SK-N-SH (cell line): ENCODE measurements around the gene ANO9. TPM values are rescaled to one million over a fixed set of nuclear protein-coding genes. Genes with fewer than 3 reads are reported as not detected.
A peak's percentile ranks its signal among the peaks of the same experiment; 100 is the strongest.

Source experiments
- CTCF ChIA-PET: fragments of 300-600, 350-600 bp; formaldehyde crosslinking; extraction: SDS; loops from one replicate; lab custom pipeline; 2021; lab: Yijun Ruan, JAX
- POLR2A ChIA-PET: fragments of 350-600 bp; sonication (Branson Sonifier 250); formaldehyde crosslinking; extraction: SDS; loops from one replicate; lab custom pipeline; 2020; ENCODE audit warnings: antibody characterized with exemption, inconsistent platforms; lab: Yijun Ruan, JAX
- DNase-seq: peaks from one replicate; pipeline ENCODE4 v3.0.0; 2012
- H2AFZ ChIP-seq: fragments of 200-600 bp; sonication (generic); 2 replicates; pipeline ENCODE4 v1.8.1; 2016; ENCODE audit warnings: antibody characterized with exemption, mild to moderate bottlenecking, low read depth
- H3F3A ChIP-seq: fragments of 200-600 bp; sonication (generic); replicated peaks from 2 replicates; pipeline ENCODE3; 2016; ENCODE audit warnings: antibody characterized with exemption, mild to moderate bottlenecking; ENCODE audit not compliant: insufficient read depth
- H3K27ac ChIP-seq, 2 experiments: fragments of 200-500 bp in 1 of 2; fragments of 200-600 bp in 1 of 2; sonication (Bioruptor generic) in 1 of 2; sonication (generic), shearing (Covaris generic) in 1 of 2; 2 replicates each; pipeline versions ENCODE4 v1.5.1 to v1.6.1; 2014 to 2016; ENCODE audit warnings: low read depth in 2 of 2, inconsistent platforms in 1 of 2, low read length in 1 of 2, mild to moderate bottlenecking in 1 of 2, mixed read lengths in 1 of 2
- H3K27me3 ChIP-seq: fragments of 200-600 bp; sonication (generic), shearing (Covaris generic); 2 replicates; pipeline ENCODE4 v1.6.1; 2016; ENCODE audit warnings: mixed run types; ENCODE audit not compliant: insufficient read depth
- H3K36me3 ChIP-seq, 2 experiments: fragments of 200-500 bp in 1 of 2; fragments of 200-600 bp in 1 of 2; sonication (Bioruptor generic) in 1 of 2; sonication (generic) in 1 of 2; replicated peaks in 1 of 2; 2 replicates each; pipeline versions ENCODE3 to v1.5.1; 2014 to 2016; ENCODE audit warnings: low read length in 1 of 2, mild to moderate bottlenecking in 1 of 2; ENCODE audit not compliant: insufficient read depth in 2 of 2, control insufficient read depth in 1 of 2
- H3K4me1 ChIP-seq, 2 experiments: fragments of 200-500 bp in 1 of 2; fragments of 200-600 bp in 1 of 2; sonication (Bioruptor generic) in 1 of 2; sonication (generic), shearing (Covaris generic) in 1 of 2; 2 replicates each; pipeline versions ENCODE4 v1.5.1 to v1.6.1; 2014 to 2016; ENCODE audit warnings: low read depth in 1 of 2, low read length in 1 of 2, mixed run types in 1 of 2; ENCODE audit not compliant: insufficient read depth in 2 of 2, control insufficient read depth in 1 of 2
- H3K4me2 ChIP-seq: fragments of 200-600 bp; sonication (generic), shearing (Covaris generic); 2 replicates; pipeline ENCODE4 v1.6.1; 2017; ENCODE audit warnings: mixed run types
- H3K4me3 ChIP-seq, 2 experiments: fragments of 200-500 bp in 1 of 2; fragments of 200-600 bp in 1 of 2; sonication (Bioruptor generic) in 1 of 2; sonication (generic), shearing (Covaris generic) in 1 of 2; 2 replicates each; pipeline versions ENCODE4 v1.5.1 to v1.8.1; 2014 to 2016; ENCODE audit warnings: low read depth in 2 of 2, inconsistent platforms in 1 of 2, low read length in 1 of 2, mild to moderate bottlenecking in 1 of 2, mixed read lengths in 1 of 2, moderate library complexity in 1 of 2
- H3K79me2 ChIP-seq: fragments of 200-600 bp; sonication (generic); 2 replicates; pipeline ENCODE4 v1.8.1; 2017; ENCODE audit warnings: mild to moderate bottlenecking; ENCODE audit not compliant: insufficient read depth
- H3K9ac ChIP-seq: fragments of 200-600 bp; sonication (generic); 2 replicates; pipeline ENCODE4 v1.6.1; 2017; ENCODE audit warnings: mixed run types
- H3K9me2 ChIP-seq: fragments of 200-600 bp; sonication (generic); 2 replicates; pipeline ENCODE4 v1.6.1; 2017; ENCODE audit warnings: mixed run types
- H3K9me3 ChIP-seq: fragments of 200-600 bp; sonication (generic); 2 replicates; pipeline ENCODE4 v1.6.1; 2017; ENCODE audit warnings: mixed run types, mild to moderate bottlenecking, moderate library complexity
- H4K20me1 ChIP-seq: fragments of 200-600 bp; sonication (generic); 2 replicates; pipeline ENCODE4 v1.6.1; 2017; ENCODE audit warnings: mild to moderate bottlenecking, mixed run types; ENCODE audit not compliant: insufficient read depth
- GATA2 ChIP-seq: sonication (generic); formaldehyde crosslinking; IDR thresholded peaks from 2 replicates; pipeline ENCODE4 v1.5.0; 2020; ENCODE audit warnings: mild to moderate bottlenecking, missing genetic modification reagents
- MAX ChIP-seq: IDR thresholded peaks from 2 replicates; pipeline ENCODE4 v1.4.0; 2012; ENCODE audit warnings: low read depth
- MEF2A ChIP-seq: IDR thresholded peaks from 2 replicates; pipeline ENCODE4 v1.4.0; 2012; ENCODE audit warnings: low read depth, borderline replicate concordance
- MXI1 ChIP-seq: IDR thresholded peaks from 2 replicates; pipeline ENCODE4 v1.6.1; 2012; ENCODE audit warnings: mild to moderate bottlenecking, low read depth, low read length, improper control_type of control experiment
- NFIC ChIP-seq: IDR thresholded peaks from 2 replicates; pipeline ENCODE4 v1.4.0; 2012; ENCODE audit warnings: borderline replicate concordance
- NRF1 ChIP-seq: IDR thresholded peaks from 2 replicates; pipeline ENCODE4 v1.6.1; 2012; ENCODE audit warnings: low read depth, mild to moderate bottlenecking, low read length
- RCOR1 ChIP-seq: fragments of 150-350 bp; IDR thresholded peaks from 2 replicates; pipeline ENCODE4 v1.6.1; 2017; ENCODE audit warnings: antibody characterized with exemption, low read length
- TAF1 ChIP-seq: IDR thresholded peaks from 2 replicates; pipeline ENCODE4 v1.6.1; 2012; ENCODE audit warnings: low read depth, mild to moderate bottlenecking, low read length, moderate library complexity, borderline replicate concordance
- TCF12 ChIP-seq: IDR thresholded peaks from 2 replicates; pipeline ENCODE4 v1.4.0; 2012
- WGBS: methylation state at CpG from one replicate; pipeline ENCODE4 v1.1.6; 2017; ENCODE audit warnings: low lambda C conversion rate; 5-methylcytosine and 5-hydroxymethylcytosine counted together
- polyA plus RNA-seq, 3 experiments: library from polyadenylated mRNA; depleted of rRNA; stranded (reverse); fragments of >200 nt; gene quantifications; 2 replicates each; pipeline ENCODE4 v1.2.3, GENCODE V29; 2012
- TF ChIP-seq, protein P1 (sequence below): IDR thresholded peaks from 2 replicates; pipeline ENCODE4; 2012
- TF ChIP-seq, protein P2 (sequence below): fragments of 200-600 bp; sonication (generic); IDR thresholded peaks from 2 replicates; pipeline ENCODE4 v1.6.1; 2017; ENCODE audit warnings: antibody characterized with exemption, mild to moderate bottlenecking, moderate library complexity
- TF ChIP-seq, protein P3 (sequence below): IDR thresholded peaks from 2 replicates; pipeline ENCODE4 v1.6.1; 2012; ENCODE audit warnings: mild to moderate bottlenecking, low read depth, low read length, moderate library complexity

The ANO9 gene
- polyA plus RNA-seq, 1 of the 3 experiments (the other 2 are of a cell fraction): 0.12 TPM

- CTCF ChIA-PET: no interaction called here
- H4K20me1 ChIP-seq: no peaks in the 10 kb centered on the region
- no peak overlapping the region for H3K4me2 ChIP-seq
- no peak for TF ChIP-seq TCF12
- no peak for TF ChIP-seq NFIC
- TF ChIP-seq MXI1: no peak
- no peak for TF ChIP-seq GATA2 (CRISPR knock-in tag)
- TF ChIP-seq MEF2A: no peak
- no peak for TF ChIP-seq RCOR1
- no peak for TF ChIP-seq MAX
- TF ChIP-seq, protein P1, sequence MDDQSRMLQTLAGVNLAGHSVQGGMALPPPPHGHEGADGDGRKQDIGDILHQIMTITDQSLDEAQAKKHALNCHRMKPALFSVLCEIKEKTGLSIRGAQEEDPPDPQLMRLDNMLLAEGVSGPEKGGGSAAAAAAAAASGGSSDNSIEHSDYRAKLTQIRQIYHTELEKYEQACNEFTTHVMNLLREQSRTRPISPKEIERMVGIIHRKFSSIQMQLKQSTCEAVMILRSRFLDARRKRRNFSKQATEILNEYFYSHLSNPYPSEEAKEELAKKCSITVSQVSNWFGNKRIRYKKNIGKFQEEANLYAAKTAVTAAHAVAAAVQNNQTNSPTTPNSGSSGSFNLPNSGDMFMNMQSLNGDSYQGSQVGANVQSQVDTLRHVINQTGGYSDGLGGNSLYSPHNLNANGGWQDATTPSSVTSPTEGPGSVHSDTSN: no peak
- TF ChIP-seq, protein P2, sequence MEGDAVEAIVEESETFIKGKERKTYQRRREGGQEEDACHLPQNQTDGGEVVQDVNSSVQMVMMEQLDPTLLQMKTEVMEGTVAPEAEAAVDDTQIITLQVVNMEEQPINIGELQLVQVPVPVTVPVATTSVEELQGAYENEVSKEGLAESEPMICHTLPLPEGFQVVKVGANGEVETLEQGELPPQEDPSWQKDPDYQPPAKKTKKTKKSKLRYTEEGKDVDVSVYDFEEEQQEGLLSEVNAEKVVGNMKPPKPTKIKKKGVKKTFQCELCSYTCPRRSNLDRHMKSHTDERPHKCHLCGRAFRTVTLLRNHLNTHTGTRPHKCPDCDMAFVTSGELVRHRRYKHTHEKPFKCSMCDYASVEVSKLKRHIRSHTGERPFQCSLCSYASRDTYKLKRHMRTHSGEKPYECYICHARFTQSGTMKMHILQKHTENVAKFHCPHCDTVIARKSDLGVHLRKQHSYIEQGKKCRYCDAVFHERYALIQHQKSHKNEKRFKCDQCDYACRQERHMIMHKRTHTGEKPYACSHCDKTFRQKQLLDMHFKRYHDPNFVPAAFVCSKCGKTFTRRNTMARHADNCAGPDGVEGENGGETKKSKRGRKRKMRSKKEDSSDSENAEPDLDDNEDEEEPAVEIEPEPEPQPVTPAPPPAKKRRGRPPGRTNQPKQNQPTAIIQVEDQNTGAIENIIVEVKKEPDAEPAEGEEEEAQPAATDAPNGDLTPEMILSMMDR: no peak
- TF ChIP-seq NRF1: no peak
- TF ChIP-seq, protein P3, sequence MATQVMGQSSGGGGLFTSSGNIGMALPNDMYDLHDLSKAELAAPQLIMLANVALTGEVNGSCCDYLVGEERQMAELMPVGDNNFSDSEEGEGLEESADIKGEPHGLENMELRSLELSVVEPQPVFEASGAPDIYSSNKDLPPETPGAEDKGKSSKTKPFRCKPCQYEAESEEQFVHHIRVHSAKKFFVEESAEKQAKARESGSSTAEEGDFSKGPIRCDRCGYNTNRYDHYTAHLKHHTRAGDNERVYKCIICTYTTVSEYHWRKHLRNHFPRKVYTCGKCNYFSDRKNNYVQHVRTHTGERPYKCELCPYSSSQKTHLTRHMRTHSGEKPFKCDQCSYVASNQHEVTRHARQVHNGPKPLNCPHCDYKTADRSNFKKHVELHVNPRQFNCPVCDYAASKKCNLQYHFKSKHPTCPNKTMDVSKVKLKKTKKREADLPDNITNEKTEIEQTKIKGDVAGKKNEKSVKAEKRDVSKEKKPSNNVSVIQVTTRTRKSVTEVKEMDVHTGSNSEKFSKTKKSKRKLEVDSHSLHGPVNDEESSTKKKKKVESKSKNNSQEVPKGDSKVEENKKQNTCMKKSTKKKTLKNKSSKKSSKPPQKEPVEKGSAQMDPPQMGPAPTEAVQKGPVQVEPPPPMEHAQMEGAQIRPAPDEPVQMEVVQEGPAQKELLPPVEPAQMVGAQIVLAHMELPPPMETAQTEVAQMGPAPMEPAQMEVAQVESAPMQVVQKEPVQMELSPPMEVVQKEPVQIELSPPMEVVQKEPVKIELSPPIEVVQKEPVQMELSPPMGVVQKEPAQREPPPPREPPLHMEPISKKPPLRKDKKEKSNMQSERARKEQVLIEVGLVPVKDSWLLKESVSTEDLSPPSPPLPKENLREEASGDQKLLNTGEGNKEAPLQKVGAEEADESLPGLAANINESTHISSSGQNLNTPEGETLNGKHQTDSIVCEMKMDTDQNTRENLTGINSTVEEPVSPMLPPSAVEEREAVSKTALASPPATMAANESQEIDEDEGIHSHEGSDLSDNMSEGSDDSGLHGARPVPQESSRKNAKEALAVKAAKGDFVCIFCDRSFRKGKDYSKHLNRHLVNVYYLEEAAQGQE: no peak
- TF ChIP-seq TAF1: no peak
- DNase-seq: peak; percentile 44
- 0 out of 2 replicates have a peak, but pooled peaks cover 16% of the 10 kb centered on the region for H3K79me2 ChIP-seq
- WGBS: 85% methylated on average over 4 of the region's 13 CpGs
- H3K4me3 ChIP-seq: no peak overlapping the region
- no peaks in the 10 kb centered on the region for H3K9me2 ChIP-seq
- H2AFZ ChIP-seq: no peak overlapping the region
- POLR2A ChIA-PET: no interaction called here
- no peaks in the 10 kb centered on the region for H3K36me3 ChIP-seq
- H3F3A ChIP-seq: no peaks in the 10 kb centered on the region
- H3K27ac ChIP-seq: no peak overlapping the region
- H3K9me3 ChIP-seq: no peaks in the 10 kb centered on the region
- no peak overlapping the region for H3K9ac ChIP-seq
- peaks cover 0 to 3% of the 10 kb centered on the region in 2 experiments; a peak in 2 of 4 replicates for H3K4me1 ChIP-seq
- H3K27me3 ChIP-seq: no peaks in the 10 kb centered on the region
These were observed 30.5 kb upstream of the ANO9 start for GRCh38 chr11:472272-472671.
